GM18505 (cell line): ENCODE data around the gene TRIM71.

Experiments
- ATAC-seq: cut with Tn5 transposase; IDR thresholded peaks from one replicate; pipeline ENCODE4 v1.9.1; 2021; ENCODE audit not compliant: unreplicated experiment
- POLR2A ChIP-seq: IDR thresholded peaks from 4 replicates; pipeline ENCODE4 v1.6.1; 2011; ENCODE audit warnings: borderline replicate concordance; ENCODE audit not compliant: insufficient read depth, insufficient read length; ENCODE audit errors: extremely low read depth

Gene TRIM71

DNA sequence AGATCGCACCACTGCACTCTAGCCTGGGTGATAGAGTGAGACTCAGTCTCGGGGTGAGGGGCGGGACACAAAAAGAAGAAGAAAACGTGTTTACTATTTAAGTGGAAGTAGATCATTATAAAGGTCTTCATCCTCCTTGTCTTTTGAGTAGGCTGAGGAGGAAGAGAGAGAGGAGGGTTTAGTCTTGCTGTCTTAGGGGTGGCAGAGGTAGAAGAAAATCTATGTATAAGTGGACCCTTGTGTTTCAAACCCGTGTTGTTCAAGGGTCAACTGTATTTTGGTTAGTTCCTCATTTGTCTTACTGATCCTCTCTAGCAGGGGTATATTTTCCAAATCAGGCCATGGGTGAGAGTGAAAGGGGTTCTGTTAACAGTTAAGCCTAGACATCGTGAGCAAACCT, 40.1 kb downstream of the TRIM71 start:
- no peak for TF ChIP-seq POLR2A
- no peak for ATAC-seq

- no peak for TF ChIP-seq POLR2A
Observed at GRCh38 chr3:32859604-32860237, 41.9 kb downstream of the TRIM71 start.

GRCh38 chr3:32860499-32860898, 42.7 kb downstream of the TRIM71 start:
- TF ChIP-seq POLR2A = no peak
- no peak for ATAC-seq

More at GRCh38 chr3:32859604-32860237, 41.9 kb downstream of the TRIM71 start:
- ATAC-seq = no peak

DNA sequence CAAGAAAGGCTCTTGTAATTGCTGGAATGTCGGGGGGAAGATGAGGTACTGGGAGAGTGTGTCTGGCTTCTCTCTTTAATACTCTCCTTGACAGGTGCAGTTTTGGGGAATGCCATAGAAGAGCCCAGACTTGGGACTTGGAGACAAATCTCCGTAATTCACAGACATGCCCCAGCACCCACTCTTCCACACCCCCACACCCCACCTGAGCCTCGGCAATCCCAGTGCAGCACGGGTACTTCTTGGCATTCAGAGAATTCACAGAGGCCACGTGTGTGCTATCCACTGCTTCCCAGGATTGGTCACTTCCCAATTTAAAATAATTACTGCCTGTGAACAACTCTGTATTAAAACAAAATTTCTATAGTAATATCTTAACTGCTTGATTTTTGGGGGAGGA, 43.9 kb downstream of the TRIM71 start:
- no peak for TF ChIP-seq POLR2A
- no peak for ATAC-seq

DNA sequence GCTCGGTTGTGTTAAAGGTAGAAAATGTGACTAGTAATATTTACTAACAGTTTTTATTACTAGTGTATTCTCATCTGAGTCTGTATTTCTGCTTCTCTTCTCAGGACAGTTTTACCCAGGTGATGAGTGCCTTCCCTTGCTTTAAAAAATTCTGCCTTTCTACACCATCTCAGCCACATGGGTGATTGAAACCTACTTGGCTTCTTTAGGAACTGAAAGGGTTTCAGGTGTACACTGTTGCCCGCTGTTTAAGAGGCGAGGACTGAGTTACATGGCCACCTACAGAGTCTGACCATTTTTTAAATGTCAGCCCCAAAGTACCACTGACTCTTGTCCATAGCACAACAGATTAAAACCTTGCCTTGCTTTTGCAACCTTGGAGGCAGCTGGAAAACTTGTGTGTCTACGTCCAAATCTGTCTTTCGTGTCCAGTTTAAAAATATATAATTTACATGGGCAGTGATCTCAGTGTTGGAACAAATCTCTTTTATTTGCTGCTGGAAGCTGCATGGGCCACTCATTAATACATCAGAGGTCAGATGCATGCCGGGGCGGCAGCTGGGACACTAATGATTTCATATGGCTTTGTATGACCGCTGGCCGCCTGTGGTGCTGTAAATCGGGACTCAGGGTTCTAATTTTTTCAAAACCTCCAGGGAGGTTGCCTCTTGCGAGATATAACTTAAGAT, 44.6 kb downstream of the TRIM71 start:
- no peak for ATAC-seq
- no peak for TF ChIP-seq POLR2A

DNA sequence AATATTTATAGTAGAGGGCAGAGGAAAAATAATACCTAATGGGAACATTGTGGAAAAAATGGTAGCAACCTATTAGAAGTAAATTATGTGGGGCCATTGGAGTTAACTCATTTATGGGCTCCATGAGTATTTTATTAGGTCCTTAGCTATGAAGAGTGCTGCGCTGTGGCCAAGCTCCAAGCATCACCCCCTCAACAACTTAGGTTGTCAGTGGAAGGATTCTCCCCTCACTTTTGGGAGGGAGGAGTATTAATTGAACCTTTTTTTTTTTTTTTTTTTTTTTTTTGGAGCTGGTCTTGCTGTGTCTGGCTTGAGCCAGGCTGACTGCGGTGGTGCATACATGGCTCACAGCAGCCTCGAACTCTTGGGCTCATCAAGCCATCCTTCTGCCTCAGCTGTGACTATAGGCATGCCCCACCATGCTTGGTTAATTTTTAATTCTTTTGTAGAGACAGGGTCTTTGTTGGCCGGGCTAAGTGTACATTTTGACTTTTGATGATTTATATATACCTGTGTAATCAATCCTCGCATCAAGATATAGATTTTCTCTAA, 45.2 kb downstream of the TRIM71 start:
- no peak for TF ChIP-seq POLR2A
- no peak for ATAC-seq

DNA sequence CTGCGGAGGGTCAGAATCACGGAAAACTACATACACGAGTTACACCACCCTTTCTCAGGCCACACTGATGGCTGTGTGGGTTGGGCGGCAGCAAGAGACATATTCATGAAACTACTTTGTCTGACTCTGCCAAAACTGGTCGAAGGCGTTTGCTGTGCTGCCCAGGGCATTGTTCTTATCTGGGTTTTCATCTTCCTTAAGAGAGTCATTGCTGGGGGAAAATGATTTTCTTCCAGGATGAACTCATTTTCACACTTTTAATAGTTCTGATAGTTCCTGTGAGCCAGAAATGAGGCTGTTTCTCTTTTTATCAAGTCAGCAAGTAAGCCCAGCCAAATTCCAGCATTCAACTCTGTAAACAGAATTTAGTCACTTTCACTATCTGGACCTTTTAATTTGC, 47.6 kb downstream of the TRIM71 start:
- no peak for ATAC-seq
- no peak for TF ChIP-seq POLR2A

DNA sequence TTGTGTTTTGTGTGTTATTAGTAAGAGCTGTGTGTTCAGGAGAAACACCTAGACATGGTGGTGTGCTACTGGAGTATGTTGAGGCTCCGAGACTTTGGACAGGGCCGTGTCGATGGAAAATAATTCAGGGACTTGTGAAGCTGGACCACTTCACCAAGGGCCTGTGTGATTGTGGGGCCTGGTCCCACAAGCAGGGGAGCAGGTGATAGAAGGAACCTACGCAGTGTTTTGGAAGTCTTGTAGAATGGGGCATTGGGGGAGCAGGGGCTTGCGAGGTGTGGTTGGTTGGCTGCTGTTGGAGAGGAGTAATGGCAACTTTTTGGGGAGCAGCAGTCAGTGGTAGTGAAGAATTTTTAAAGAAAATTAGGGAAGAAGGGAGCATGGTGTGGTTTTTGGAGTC, 48.7 kb downstream of the TRIM71 start:
- TF ChIP-seq POLR2A = no peak

GRCh38 chr3:32867954-32868353, 50.2 kb downstream of the TRIM71 start:
- no peak for TF ChIP-seq POLR2A
- ATAC-seq = no peak

More for the DNA sequence above, 48.7 kb downstream of the TRIM71 start:
- no peak for ATAC-seq

GRCh38 chr3:32868719-32869512, 51.1 kb downstream of the TRIM71 start:
- no peak for ATAC-seq
- TF ChIP-seq POLR2A = no peak

DNA sequence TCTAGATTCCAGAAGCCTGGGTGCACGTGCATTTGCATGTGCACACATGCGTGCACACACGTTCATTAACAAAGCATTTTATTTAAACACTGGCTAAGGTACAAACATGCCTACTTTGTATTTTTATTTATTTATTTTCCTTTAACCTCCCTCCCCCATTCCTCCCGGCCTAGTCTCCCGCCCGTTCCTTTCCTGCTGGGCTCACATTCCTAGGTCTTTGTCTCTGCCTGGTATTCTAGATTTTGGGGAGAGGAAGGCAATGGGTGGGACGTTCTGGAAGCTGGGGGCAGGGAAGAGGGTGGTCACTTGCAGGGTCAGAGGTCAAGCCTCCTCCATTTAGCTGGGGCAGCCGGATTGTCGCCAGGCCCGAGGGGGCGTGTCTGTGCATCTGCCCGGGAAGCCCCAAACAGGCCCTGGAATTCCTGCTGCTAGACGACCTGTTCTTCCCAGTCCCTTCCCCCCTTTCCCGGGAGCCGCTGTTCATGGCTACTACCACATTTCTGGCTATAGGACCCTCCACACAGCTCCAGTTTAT, 51.8 kb downstream of the TRIM71 start:
- TF ChIP-seq POLR2A = no peak
- no peak for ATAC-seq

- no peak for ATAC-seq
- TF ChIP-seq POLR2A = no peak
Observed at GRCh38 chr3:32870373-32871095, 52.7 kb downstream of the TRIM71 start.

DNA sequence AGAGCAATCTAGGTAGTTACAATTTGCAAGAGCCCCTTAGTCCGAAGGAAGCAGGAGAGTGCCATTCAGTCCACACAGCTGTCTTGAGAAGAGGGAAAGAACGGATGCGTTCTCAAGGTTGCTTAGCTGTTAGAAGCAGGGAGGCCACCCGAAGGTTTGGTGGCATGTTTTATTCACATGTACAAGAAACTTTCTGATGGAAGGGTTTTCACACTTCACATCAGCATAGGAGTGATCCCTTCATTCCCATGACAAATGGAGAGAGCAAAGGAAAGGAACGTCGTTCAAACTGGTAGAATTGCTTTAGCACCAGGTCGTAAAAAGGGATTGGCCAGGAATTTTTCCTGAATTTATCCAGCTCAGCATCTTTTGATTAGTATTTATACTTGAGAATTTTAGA, 53.5 kb downstream of the TRIM71 start:
- ATAC-seq = no peak
- no peak for TF ChIP-seq POLR2A
